ENCODE measurements around the gene ST3GAL5.

Gene ST3GAL5

GRCh38 chr2:85787282-85787980 lies 101.4 kb downstream of the ST3GAL5 start:
- no peak for DNase-seq

All from CD4-positive, alpha-beta T cell treated with Interleukin-4 for 1 hour (primary cell).